GM10266 (cell line): ENCODE results near the gene RAPGEF5.
A peak's percentile ranks its signal among the peaks of the same experiment; 100 is the strongest.

Experiments
- DNase-seq: peaks from one replicate; pipeline ENCODE4 v3.0.0; 2012; ENCODE audit errors: extremely low spot score
- CTCF ChIP-seq: IDR thresholded peaks from 2 replicates; pipeline ENCODE4 v1.5.1; 2012; ENCODE audit warnings: mild to moderate bottlenecking, low read depth; ENCODE audit not compliant: control insufficient read depth, insufficient read depth; ENCODE audit errors: missing control alignments

The RAPGEF5 gene

GRCh38 chr7:22390516-22390915 lies 33.6 kb upstream of the RAPGEF5 start:
- DNase-seq: no peak
- TF ChIP-seq CTCF: no peak

GRCh38 chr7:22389892-22390291 lies 32.9 kb upstream of the RAPGEF5 start:
- no peak for DNase-seq
- no peak for TF ChIP-seq CTCF

- no peak for TF ChIP-seq CTCF
- no peak for DNase-seq
Measured at GRCh38 chr7:22387583-22387982, 30.6 kb upstream of the RAPGEF5 start.

- peak; percentile 12 for DNase-seq
- no peak for TF ChIP-seq CTCF
Measured at GRCh38 chr7:22386865-22387264, 29.9 kb upstream of the RAPGEF5 start.

- DNase-seq: no peak
- TF ChIP-seq CTCF: no peak
Measured at GRCh38 chr7:22386206-22386858, 29.4 kb upstream of the RAPGEF5 start.

GRCh38 chr7:22385326-22385725 lies 28.4 kb upstream of the RAPGEF5 start:
- no peak for DNase-seq
- TF ChIP-seq CTCF: no peak

GRCh38 chr7:22380333-22380732 lies 23.4 kb upstream of the RAPGEF5 start:
- no peak for TF ChIP-seq CTCF
- DNase-seq: no peak
